Kidney (tissue), 14 donors: Measurements from ENCODE around the gene CCNO. TPM values are rescaled to one million over a fixed set of nuclear protein-coding genes. Genes with fewer than 3 reads are reported as not detected.
A peak's percentile ranks its signal among the peaks of the same experiment; 100 is the strongest.

Source experiments
- DNase-seq, 5 donors: peaks; one replicate each; pipeline ENCODE4 v3.0.0-alpha.2; 2013 to 2020
- FAIRE-seq: peaks from 2 replicates; lab custom pipeline; 2012; peaks lifted over from hg19 to GRCh38; lab: Jason Lieb, UNC
- H3K27ac ChIP-seq, 2 donors: one replicate each; pipeline ENCODE4 v1.7.0; 2013; ENCODE audit warnings: low read depth in 2 of 2, low read length in 2 of 2, inconsistent platforms in 1 of 2
- H3K27me3 ChIP-seq: one replicate; pipeline ENCODE4 v1.7.1; 2013; ENCODE audit warnings: low read length, inconsistent platforms; ENCODE audit not compliant: control insufficient read depth, insufficient read depth
- H3K36me3 ChIP-seq, 3 donors: one replicate each; pipeline versions ENCODE4 v1.7.0 to v1.7.1; 2013; ENCODE audit warnings: low read length in 3 of 3, control low read depth in 1 of 3, inconsistent platforms in 1 of 3; ENCODE audit not compliant: insufficient read depth in 3 of 3, control insufficient read depth in 2 of 3
- H3K4me1 ChIP-seq, 3 donors: one replicate each; pipeline versions ENCODE4 v1.7.0 to v1.7.1; 2013; ENCODE audit warnings: low read length in 3 of 3, inconsistent platforms in 1 of 3, low read depth in 1 of 3; ENCODE audit not compliant: control insufficient read depth in 2 of 3, insufficient read depth in 2 of 3
- H3K4me3 ChIP-seq, 3 donors: one replicate each; pipeline versions ENCODE4 v1.7.0 to v1.8.1; 2013; ENCODE audit warnings: low read length in 3 of 3, control low read depth in 1 of 3, inconsistent platforms in 1 of 3
- H3K9ac ChIP-seq, 3 donors: one replicate each; pipeline versions ENCODE4 v1.7.0 to v1.7.1; 2013; ENCODE audit warnings: low read length in 3 of 3, control low read depth in 1 of 3, inconsistent platforms in 1 of 3
- H3K9me3 ChIP-seq, 3 donors: one replicate each; pipeline versions ENCODE4 v1.7.0 to v1.7.1; 2013; ENCODE audit warnings: low read length in 3 of 3, control low read depth in 1 of 3, inconsistent platforms in 1 of 3; ENCODE audit not compliant: control insufficient read depth in 2 of 3, insufficient read depth in 1 of 3
- CTCF ChIP-seq: IDR thresholded peaks from 3 replicates; pipeline ENCODE4 v1.5.1; 2012; ENCODE audit warnings: mild to moderate bottlenecking, moderate library complexity, borderline replicate concordance; ENCODE audit not compliant: insufficient read depth; ENCODE audit errors: extremely low read depth
- intact Hi-C: fragments of 100-400 bp; cut with DNase I; formaldehyde crosslinking; loops from one replicate; pipeline ENCODE4 v1.11.1; 2022
- polyA plus RNA-seq: library from polyadenylated mRNA; stranded (reverse); fragments of 350-450 nt; fragmentation: Illumina TruSeq; extraction: RNeasy Lipid Tissue Mini Kit (QIAGEN cat#74804); gene quantifications from one replicate; pipeline ENCODE4 v1.2.3, GENCODE V29; 2014; ENCODE audit warnings: low read depth, low replicate concordance; ENCODE audit not compliant: insufficient read depth
- total RNA-seq: library from RNA; stranded (reverse); fragmentation: NEBNext Ultra II Directional; extraction: Animal tissue kit (Norgen Biotek cat#: 25700); gene quantifications from one replicate; pipeline ENCODE4 v1.2.1, GENCODE V29; 2021
- donor health status: control.
- donor health status: control.
- donor health status: control.
- donor health status: control.
- donor health status: control.
- donor health status: DM: yes; HTN: yes; CAD: no.
- donor health status: Normal renal cell carcinoma (clear cell type).

CCNO gene
- total and polyA plus RNA-seq, 2 donors from 2014 or later, result 2.1 to 5.9 TPM

- Histone ChIP-seq H3K4me3 (peak overlapping the region in 1 of 3 donors; percentile 26), H3K27me3 (peaks cover 78% of the 10 kb centered on the region), H3K9me3 (no peaks in the 10 kb centered on the region), H3K27ac (no peak overlapping the region), H3K9ac (no peak overlapping the region), H3K36me3 (no peaks in the 10 kb centered on the region), H3K4me1 (peaks cover 0 to 15% (median 8%) of the 10 kb centered on the region in 3 donors)
- FAIRE-seq (no peak), DNase-seq (peak in 2 of 5 donors; percentile 40 to 44)
- TF ChIP-seq CTCF, result no peak
- intact Hi-C loops, result no loop called here
Observed at GRCh38 chr5:55227664-55228430, 5.6 kb downstream of the CCNO start.

- DNase-seq (peak; percentile 73 to 83 (median 79)), FAIRE-seq (no peak)
- intact Hi-C loops, result no loop called here
Observed at GRCh38 chr5:55226934-55227663, 6.3 kb downstream of the CCNO start, which contains the start of gene MCIDAS. MCIDAS (minus strand) TSS chr5:55227315; CDS start chr5:55227138, 177 bp downstream.

GRCh38 chr5:55226027-55226933 is 7.1 kb downstream of the CCNO start:
- Histone ChIP-seq H3K9me3 (no peaks in the 10 kb centered on the region), H3K36me3 (no peaks in the 10 kb centered on the region), H3K27me3 (peaks cover 84% of the 10 kb centered on the region), H3K4me1 (peaks cover 0 to 6% (median 2%) of the 10 kb centered on the region in 3 donors), H3K9ac (no peak overlapping the region), H3K27ac (no peak overlapping the region), H3K4me3 (peak overlapping the region in 1 of 3 donors; percentile 17)
- DNase-seq (peak; percentile 80 to 88 (median 84)), FAIRE-seq (no peak)
- intact Hi-C loops, result no loop called here
- peak; percentile 53 for TF ChIP-seq CTCF

More at GRCh38 chr5:55226934-55227663, 6.3 kb downstream of the CCNO start, which contains the start of gene MCIDAS:
- Histone ChIP-seq H3K36me3 (no peaks in the 10 kb centered on the region), H3K4me1 (peaks cover 0 to 8% (median 7%) of the 10 kb centered on the region in 3 donors), H3K9me3 (no peaks in the 10 kb centered on the region), H3K27me3 (peaks cover 81% of the 10 kb centered on the region), H3K27ac (no peak within 1 kb of the TSS), H3K4me3 (peak within 1 kb of the TSS in 2 of 3 donors; percentile 17 to 26), H3K9ac (no peak within 1 kb of the TSS)
- TF ChIP-seq CTCF, result peak; percentile 10
